ENCODE measurements around the gene PAQR6.

The PAQR6 gene

GRCh38 chr1:156249593-156249992, 1.7 kb upstream of the PAQR6 start:
- no peak overlapping the region for H3K27ac Mint-ChIP-seq
- peaks cover 30% of the 10 kb centered on the region for H3K4me1 Mint-ChIP-seq
- H3K9me3 Mint-ChIP-seq = no peaks in the 10 kb centered on the region
- H3K4me3 Mint-ChIP-seq = no peak overlapping the region
- no peak for DNase-seq
- H3K36me3 Mint-ChIP-seq (ENCODE audit: low read depth) = peaks cover 27% of the 10 kb centered on the region
- TF ChIP-seq CTCF (IDR thresholded peaks at IDR 0.05) = no peak
- H3K27me3 Mint-ChIP-seq (ENCODE audit: low read depth, poor library complexity) = peaks cover 3% of the 10 kb centered on the region

DNA sequence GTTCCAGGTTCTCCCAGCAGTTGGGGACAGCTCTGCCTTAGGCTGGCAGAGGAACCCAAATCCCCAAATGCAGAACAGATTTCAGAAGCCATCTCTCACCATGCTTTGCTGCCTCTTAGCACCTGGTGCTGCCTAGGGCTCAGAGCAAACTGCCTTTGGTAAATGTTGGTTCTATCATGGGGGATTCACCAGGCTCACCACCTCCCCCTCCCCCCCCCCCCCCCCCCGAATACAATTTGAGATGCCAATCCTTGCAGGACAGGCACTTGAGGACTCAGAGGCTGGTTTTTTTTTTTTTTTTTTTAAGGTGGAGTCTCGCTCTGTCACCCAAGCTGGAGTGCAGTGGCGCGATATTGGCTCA, 447 bp upstream of the PAQR6 start:
- Mint-ChIP-seq H3K36me3 (ENCODE audit: low read depth) (peaks cover 19% of the 10 kb centered on the region), H3K27ac (peak overlapping the region; percentile 96), H3K4me3 (no peak overlapping the region), H3K27me3 (ENCODE audit: low read depth, poor library complexity) (peaks cover 3% of the 10 kb centered on the region), H3K9me3 (no peaks in the 10 kb centered on the region), H3K4me1 (peaks cover 30% of the 10 kb centered on the region)
- DNase-seq = no peak
- TF ChIP-seq CTCF (IDR thresholded peaks at IDR 0.05) = no peak

GRCh38 chr1:156246781-156247459, 936 bp downstream of the PAQR6 start:
- H3K4me3 Mint-ChIP-seq = no peak overlapping the region
- peaks cover 3% of the 10 kb centered on the region for H3K27me3 Mint-ChIP-seq (ENCODE audit: low read depth, poor library complexity)

GRCh38 chr1:156246241-156246780, 1.5 kb downstream of the PAQR6 start:
- Mint-ChIP-seq H3K36me3 (ENCODE audit: low read depth) (peaks cover 6% of the 10 kb centered on the region), H3K9me3 (no peaks in the 10 kb centered on the region), H3K4me3 (no peak overlapping the region), H3K27me3 (ENCODE audit: low read depth, poor library complexity) (peaks cover 3% of the 10 kb centered on the region), H3K27ac (peak overlapping the region; percentile 75), H3K4me1 (peaks cover 30% of the 10 kb centered on the region)
- TF ChIP-seq CTCF (IDR thresholded peaks at IDR 0.05) = no peak
- no peak for DNase-seq

More at GRCh38 chr1:156246781-156247459, 936 bp downstream of the PAQR6 start:
- Mint-ChIP-seq H3K9me3 (no peaks in the 10 kb centered on the region), H3K4me1 (peaks cover 30% of the 10 kb centered on the region), H3K36me3 (ENCODE audit: low read depth) (peaks cover 6% of the 10 kb centered on the region), H3K27ac (peak overlapping the region; percentile 66)
- DNase-seq = no peak
- TF ChIP-seq CTCF (IDR thresholded peaks at IDR 0.05) = no peak

DNA sequence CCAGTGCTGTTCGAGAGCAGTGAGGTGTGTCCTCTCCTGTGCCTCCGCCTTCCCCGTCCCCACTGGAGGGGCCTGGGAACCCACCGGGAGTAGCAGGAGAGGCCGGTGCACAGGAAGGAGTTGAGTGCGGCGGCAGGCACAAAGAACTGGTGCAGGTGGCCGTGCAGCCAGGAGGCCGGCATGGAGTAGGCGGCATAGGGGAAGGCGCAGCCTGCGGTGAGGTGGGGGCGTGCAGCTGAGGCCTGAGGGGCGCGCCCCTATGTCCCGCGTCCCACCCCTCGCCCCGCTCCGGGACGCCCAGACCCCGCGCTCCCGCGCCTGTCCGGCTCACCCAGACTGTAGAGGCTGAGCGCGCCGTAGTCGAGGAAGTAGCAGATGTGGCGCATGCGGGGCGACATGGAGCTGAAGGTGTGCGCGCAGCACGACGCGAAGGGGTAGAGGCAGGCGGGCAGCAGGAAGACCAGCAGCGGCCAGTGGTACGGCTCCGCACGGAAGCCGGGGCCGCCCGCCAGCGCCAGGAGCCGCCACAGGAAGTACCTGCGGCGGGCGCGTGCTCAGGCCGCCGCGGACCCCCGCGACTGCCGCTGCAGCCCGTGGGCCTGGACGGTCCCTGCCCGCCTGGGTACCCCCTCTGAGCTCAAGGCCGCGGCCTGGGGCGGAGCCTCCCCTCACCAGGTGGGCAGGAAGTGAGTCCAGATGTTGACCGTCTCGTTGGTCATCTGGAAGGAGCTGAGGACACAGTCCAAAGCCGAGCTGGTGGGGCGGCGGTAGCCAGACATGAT, 2.2 kb downstream of the PAQR6 start:
- peaks cover 35% of the 10 kb centered on the region for H3K4me1 Mint-ChIP-seq
- H3K27me3 Mint-ChIP-seq (ENCODE audit: low read depth, poor library complexity) = peaks cover 3% of the 10 kb centered on the region
- peak overlapping the region; percentile 92 for H3K27ac Mint-ChIP-seq
- no peaks in the 10 kb centered on the region for H3K9me3 Mint-ChIP-seq
- TF ChIP-seq CTCF (IDR thresholded peaks at IDR 0.05) = no peak
- no peak overlapping the region for H3K4me3 Mint-ChIP-seq
- H3K36me3 Mint-ChIP-seq (ENCODE audit: low read depth) = peaks cover 4% of the 10 kb centered on the region
- DNase-seq = no peak
